ENCODE data around the gene IQCF5. TPM values are rescaled to one million over a fixed set of nuclear protein-coding genes. Genes with fewer than 3 reads are reported as not detected.
"Not testable (repeated sequence)": the region's sequence is repeated elsewhere in the genome, so short reads cannot be mapped to it uniquely, and the experiment has no call there.

The IQCF5 gene
- total RNA-seq, 4 donors from 2014 or later: not detected

DNA sequence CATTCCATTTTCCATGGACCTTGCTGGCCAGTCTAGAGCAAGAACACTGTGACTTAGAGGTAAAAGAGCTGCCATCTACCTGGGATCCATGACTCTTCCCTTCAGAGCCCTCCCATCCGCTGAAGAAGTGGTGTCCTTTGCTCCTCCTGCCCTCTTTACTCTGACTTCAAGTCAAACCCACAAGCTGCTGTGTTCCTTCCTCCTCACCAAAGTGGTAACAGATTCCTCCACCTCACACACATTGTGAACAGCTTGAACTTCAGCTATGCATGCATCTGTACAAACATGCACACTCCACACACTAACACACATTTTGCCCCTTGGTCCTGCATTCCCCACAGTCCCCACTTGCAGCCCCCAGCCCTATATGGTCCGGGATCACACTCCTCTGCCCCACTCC, 990 bp downstream of the IQCF5 start:
- Histone ChIP-seq H3K36me3 (no peaks in the 10 kb centered on the region), H3K27ac (no peak overlapping the region), H3K9me3 (peaks cover 0 to 2% (median 0%) of the 10 kb centered on the region in 4 donors), H3K4me3 (no peak overlapping the region), H3K27me3 (no peaks in the 10 kb centered on the region), H3K4me1 (no peaks in the 10 kb centered on the region)
- 80 to 81% methylated on average over 2 of the region's 2 CpGs for WGBS, 2 donors
- no peak for TF ChIP-seq EP300 (IDR thresholded peaks at IDR 0.05)
- TF ChIP-seq POLR2A (IDR thresholded peaks at IDR 0.05): no peak
- TF ChIP-seq, protein P1, sequence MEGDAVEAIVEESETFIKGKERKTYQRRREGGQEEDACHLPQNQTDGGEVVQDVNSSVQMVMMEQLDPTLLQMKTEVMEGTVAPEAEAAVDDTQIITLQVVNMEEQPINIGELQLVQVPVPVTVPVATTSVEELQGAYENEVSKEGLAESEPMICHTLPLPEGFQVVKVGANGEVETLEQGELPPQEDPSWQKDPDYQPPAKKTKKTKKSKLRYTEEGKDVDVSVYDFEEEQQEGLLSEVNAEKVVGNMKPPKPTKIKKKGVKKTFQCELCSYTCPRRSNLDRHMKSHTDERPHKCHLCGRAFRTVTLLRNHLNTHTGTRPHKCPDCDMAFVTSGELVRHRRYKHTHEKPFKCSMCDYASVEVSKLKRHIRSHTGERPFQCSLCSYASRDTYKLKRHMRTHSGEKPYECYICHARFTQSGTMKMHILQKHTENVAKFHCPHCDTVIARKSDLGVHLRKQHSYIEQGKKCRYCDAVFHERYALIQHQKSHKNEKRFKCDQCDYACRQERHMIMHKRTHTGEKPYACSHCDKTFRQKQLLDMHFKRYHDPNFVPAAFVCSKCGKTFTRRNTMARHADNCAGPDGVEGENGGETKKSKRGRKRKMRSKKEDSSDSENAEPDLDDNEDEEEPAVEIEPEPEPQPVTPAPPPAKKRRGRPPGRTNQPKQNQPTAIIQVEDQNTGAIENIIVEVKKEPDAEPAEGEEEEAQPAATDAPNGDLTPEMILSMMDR (IDR thresholded peaks at IDR 0.05): no peak
- DNase-seq (ENCODE audit: low spot score in 2 of 2): no peak

DNA sequence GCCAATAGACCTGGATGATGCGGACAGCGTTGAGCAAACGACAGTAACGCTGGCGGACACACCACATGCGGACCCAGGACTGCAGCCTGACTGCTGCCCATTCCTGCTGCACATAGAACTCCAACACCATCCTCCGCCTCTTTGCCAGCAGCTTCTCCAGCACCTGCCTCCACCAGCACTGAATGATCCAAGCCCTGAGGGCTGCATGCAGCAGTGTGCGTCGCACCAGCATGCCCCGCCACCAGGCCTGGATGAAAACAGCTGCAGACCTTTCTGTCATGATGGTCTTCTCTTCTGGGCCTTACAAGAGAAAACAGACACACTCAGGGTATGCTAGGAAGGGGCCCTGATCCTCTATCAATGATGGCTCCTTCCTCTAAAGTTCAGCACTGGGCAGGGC, 1.5 kb downstream of the IQCF5 start:
- Histone ChIP-seq H3K27me3 (no peaks in the 10 kb centered on the region), H3K27ac (no peak overlapping the region), H3K4me1 (no peaks in the 10 kb centered on the region), H3K36me3 (no peaks in the 10 kb centered on the region), H3K9me3 (no peaks in the 10 kb centered on the region), H3K4me3 (no peak overlapping the region)
- TF ChIP-seq, protein P1 (IDR thresholded peaks at IDR 0.05): no peak
- no peak for TF ChIP-seq EP300 (IDR thresholded peaks at IDR 0.05)
- TF ChIP-seq POLR2A (IDR thresholded peaks at IDR 0.05): no peak
- 93 to 95% methylated on average over 10 of the region's 10 CpGs for WGBS, 2 donors
- DNase-seq (ENCODE audit: low spot score in 2 of 2): no peak

DNA sequence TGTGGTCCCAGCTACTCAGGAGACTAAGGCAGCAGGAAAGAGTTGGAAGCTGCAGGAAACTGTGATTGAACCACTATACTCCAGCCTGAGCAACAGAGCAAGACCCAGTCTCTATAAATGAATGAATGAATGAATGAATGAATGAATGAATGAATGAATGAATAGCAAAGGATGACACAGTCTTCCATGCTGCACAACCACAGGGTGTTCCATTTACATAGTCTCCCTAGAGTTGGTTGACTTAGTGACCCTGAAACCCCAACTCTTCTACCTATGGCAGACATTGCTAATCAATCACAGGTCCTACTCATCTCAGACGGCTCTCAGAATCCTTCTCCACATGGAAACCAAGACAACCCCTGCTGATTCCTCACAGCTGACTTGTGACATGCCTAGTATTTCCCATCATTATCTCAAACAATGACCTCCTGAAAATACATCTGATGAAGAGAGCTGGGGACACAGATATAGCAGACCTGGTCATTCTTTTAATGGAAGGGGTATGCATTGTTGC, 2.1 kb downstream of the IQCF5 start:
- H3K4me1 ChIP-seq: no peaks in the 10 kb centered on the region
- TF ChIP-seq, protein P1 (IDR thresholded peaks at IDR 0.05): no peak
- TF ChIP-seq POLR2A (IDR thresholded peaks at IDR 0.05) (no peak), EP300 (IDR thresholded peaks at IDR 0.05) (no peak)
- 48 to 50% methylated on average over 1 of the region's 1 CpG for whole genome bisulfite sequencing, 2 donors
- H3K4me3 ChIP-seq: no peak overlapping the region
- no peaks in the 10 kb centered on the region for H3K9me3 ChIP-seq
- H3K27ac ChIP-seq: no peak overlapping the region
- no peaks in the 10 kb centered on the region for H3K36me3 ChIP-seq
- H3K27me3 ChIP-seq: no peaks in the 10 kb centered on the region
- DNase-seq (ENCODE audit: low spot score in 2 of 2): no peak

DNA sequence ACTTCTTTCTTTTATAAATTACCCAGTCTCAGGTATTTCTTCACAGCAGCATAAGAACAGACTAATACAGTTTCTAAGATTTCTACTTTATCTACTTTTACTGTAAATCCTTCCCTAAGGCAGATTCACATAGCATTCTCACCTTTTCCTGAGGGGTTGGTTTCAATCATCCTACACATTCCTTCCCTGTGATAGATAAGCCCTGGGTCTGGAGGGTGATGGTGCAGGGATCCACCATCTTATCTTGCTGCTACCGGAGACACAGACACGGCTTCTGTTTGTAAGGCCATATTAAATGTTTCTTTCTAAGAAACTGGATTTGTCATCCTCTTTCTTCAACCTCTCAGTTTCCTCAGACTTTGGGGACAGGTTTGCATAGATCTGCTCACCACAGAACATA, 6.1 kb downstream of the IQCF5 start:
- Histone ChIP-seq H3K4me3 (no peak overlapping the region), H3K36me3 (no peaks in the 10 kb centered on the region), H3K4me1 (no peaks in the 10 kb centered on the region), H3K9me3 (no peaks in the 10 kb centered on the region), H3K27me3 (no peaks in the 10 kb centered on the region), H3K27ac (no peak overlapping the region)
- no peak for DNase-seq (ENCODE audit: low spot score in 2 of 2)
- WGBS, 2 donors: 74 to 81% methylated on average over 2 of the region's 2 CpGs
- TF ChIP-seq EP300 (IDR thresholded peaks at IDR 0.05) (no peak), POLR2A (IDR thresholded peaks at IDR 0.05) (no peak)
- TF ChIP-seq, protein P1 (IDR thresholded peaks at IDR 0.05): no peak

DNA sequence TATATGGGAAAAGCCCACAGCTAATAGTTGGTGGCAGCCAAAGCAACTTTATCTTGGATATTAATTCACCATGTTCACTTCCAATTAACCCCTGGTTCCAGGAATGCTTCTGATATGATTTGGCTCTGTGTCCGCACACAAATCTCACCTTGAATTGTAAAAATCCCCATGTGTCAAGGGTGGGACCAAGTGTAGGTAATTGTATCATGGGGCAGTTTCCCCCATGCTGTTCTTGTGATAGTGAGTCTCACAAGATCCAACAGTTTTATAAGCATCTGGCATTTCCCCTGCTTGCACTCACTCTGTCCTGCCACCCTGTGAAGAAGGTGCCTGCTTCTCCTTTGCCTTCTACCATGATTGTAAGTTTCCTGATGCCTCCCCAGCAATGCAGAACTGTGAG, 6.5 kb downstream of the IQCF5 start:
- 88 to 96% methylated on average over 1 of the region's 1 CpG for WGBS, 2 donors
- H3K27ac ChIP-seq; H3K4me1 ChIP-seq; DNase-seq (ENCODE audit: low spot score in 2 of 2); H3K9me3 ChIP-seq; H3K36me3 ChIP-seq; H3K4me3 ChIP-seq; H3K27me3 ChIP-seq: not testable (repeated sequence)

DNA sequence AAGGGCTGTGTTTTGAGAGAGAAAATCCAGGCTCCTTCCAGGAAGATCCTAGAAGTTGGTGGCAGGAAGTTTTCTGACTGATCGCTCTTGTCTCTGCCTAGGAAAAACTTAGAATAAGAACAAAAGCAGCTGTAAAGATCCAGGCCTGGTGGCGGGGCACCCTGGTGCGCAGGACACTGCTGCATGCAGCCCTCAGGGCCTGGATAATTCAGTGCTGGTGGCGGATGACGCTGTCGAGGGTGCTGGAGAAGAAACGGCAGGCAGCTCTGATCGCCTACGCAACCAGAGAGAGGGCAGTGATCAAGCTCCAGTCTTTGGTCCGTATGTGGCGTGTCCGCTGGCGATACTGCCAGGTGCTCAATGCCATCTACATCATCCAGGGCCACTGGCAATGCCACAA, 12.5 kb downstream of the IQCF5 start:
- Histone ChIP-seq H3K4me3 (no peak overlapping the region), H3K27ac (no peak overlapping the region), H3K4me1 (no peaks in the 10 kb centered on the region), H3K9me3 (no peaks in the 10 kb centered on the region), H3K27me3 (no peaks in the 10 kb centered on the region), H3K36me3 (no peaks in the 10 kb centered on the region)
- 72 to 79% methylated on average over 12 to 13 of the region's 13 CpGs for whole genome bisulfite sequencing, 2 donors
- no peak for TF ChIP-seq EP300 (IDR thresholded peaks at IDR 0.05)
- TF ChIP-seq, protein P1 (IDR thresholded peaks at IDR 0.05): no peak
- no peak for TF ChIP-seq POLR2A (IDR thresholded peaks at IDR 0.05)
- DNase-seq (ENCODE audit: low spot score in 2 of 2): no peak

Measured in tibial nerve (tissue), 4 donors.